ENCODE results near the gene TAF1C. TPM values are rescaled to one million over a fixed set of nuclear protein-coding genes. Genes with fewer than 3 reads are reported as not detected.

The TAF1C gene
- polyA plus RNA-seq (2011; rRNA removed) (13.2 and 17.8 TPM in 2 replicates), polyA plus RNA-seq (2017; fragmentation: RNase III; extraction: RNeasy Plus Mini Kit Qiagen cat#74134 plus additional on column Dnase treatment) (32.8 to 41.2 TPM (median 38.6 TPM) in 3 replicates), polyA minus RNA-seq (2011; rRNA and poly(A)+ RNA removed) (24.7 and 27.5 TPM in 2 replicates)
- polyA plus RNA-seq (2012; cell fraction: cytosol; rRNA removed) = 27.9 and 34.7 TPM in 2 replicates
- polyA plus RNA-seq (2012; cell fraction: nucleus; rRNA removed) = 325 and 360 TPM in 2 replicates

GRCh38 chr16:84186685-84187437 is at the start of gene TAF1C:
TSS of gene TAF1C (minus strand) at chr16:84187057. CDS start at chr16:84184988, 2,069 bp downstream.
- ATAC-seq (peak; percentile 92 to 95), FAIRE-seq (no peak), DNase-seq (ENCODE audit: low read depth in 1 of 2, low spot score in 1 of 2) (peak; percentile 94 to 97)
- TF ChIP-seq RCOR1 (IDR thresholded peaks at IDR 0.05; ENCODE audit: low read depth, low read length) (no peak), ATOH8 (CRISPR knock-in tag; IDR thresholded peaks at IDR 0.05; ENCODE audit: low read depth) (no peak), RAD21 (conservative IDR thresholded peaks at IDR 0.05 in 1 of 2, IDR thresholded peaks at IDR 0.05 in 1 of 2) (peak; percentile 59 to 77), SREBF2 (IDR thresholded peaks at IDR 0.05) (no peak), EHF (CRISPR knock-in tag; IDR thresholded peaks at IDR 0.05) (no peak), CHD4 (IDR thresholded peaks at IDR 0.05; ENCODE audit: borderline replicate concordance) (peak; percentile 85; the same call in 1 of the 2 replicates), BHLHE40 (IDR thresholded peaks at IDR 0.05; ENCODE audit: low read depth, low read length) (no peak), MAX (IDR thresholded peaks at IDR 0.05) (peak; percentile 93), CTCF (IDR thresholded peaks at IDR 0.05) (peak; percentile 91), SMC3 (IDR thresholded peaks at IDR 0.05) (peak; percentile 74), EHMT2 (IDR thresholded peaks at IDR 0.05; ENCODE audit: low read depth) (no peak), KDM5A (IDR thresholded peaks at IDR 0.05) (no peak), ZC3H11A (IDR thresholded peaks at IDR 0.05) (no peak), FOSB (CRISPR knock-in tag; IDR thresholded peaks at IDR 0.05) (no peak), PHF8 (IDR thresholded peaks at IDR 0.05; ENCODE audit: borderline replicate concordance, low read depth) (peak; percentile 73), MYC (IDR thresholded peaks at IDR 0.05; ENCODE audit: borderline replicate concordance, low read length) (peak; percentile 88), ELK1 (IDR thresholded peaks at IDR 0.05; ENCODE audit: low read depth, low read length) (no peak), CEBPB (IDR thresholded peaks at IDR 0.05) (no peak), BCL3 (IDR thresholded peaks at IDR 0.05) (peak; percentile 50; the same call in 1 of the 3 replicates), ZNF302 (CRISPR knock-in tag; IDR thresholded peaks at IDR 0.05) (no peak), JUN (IDR thresholded peaks at IDR 0.05) (peak in 1 of 2 experiments; percentile 81; a peak in 2 of 5 replicates), HES2 (IDR thresholded peaks at IDR 0.05) (no peak), POLR2A (IDR thresholded peaks at IDR 0.05; ENCODE audit: low read length) (peak; percentile 75), E2F6 (IDR thresholded peaks at IDR 0.05; ENCODE audit: borderline replicate concordance, low read depth) (0 out of 2 replicates have a peak, but pooled peaks have one; percentile 25), CBX8 (IDR thresholded peaks at IDR 0.05) (no peak)
- Histone ChIP-seq H3K4me2 (peak within 1 kb of the TSS; percentile 96), H3K27ac (peak within 1 kb of the TSS; percentile 87 to 94), H3K9me3 (no peaks in the 10 kb centered on the region), H3K4me1 (peaks cover 6% of the 10 kb centered on the region; the same call in 2 of the 3 replicates), H3K4me3 (peak within 1 kb of the TSS; percentile 84)
- WGBS (ENCODE audit: missing lambda C conversion rate) = 9% methylated on average over 16 of the region's 55 CpGs
- ChIA-PET POLR2A (interaction anchor here (1.2 to 1.4 kb wide), 4 partner anchors 9 to 70 kb away, joined by 4 to 10 read pairs (median 4); partner anchors contain the start of genes DNAAF1, HSDL1 and MBTPS1), CTCF (interaction anchor here (0.5 to 11.7 kb wide), 63 partner anchors 9 to 332 kb away, joined by 3 to 92 read pairs (median 5); partner anchors contain the start of genes DNAAF1, HSDL1, KCNG4 and MBTPS1)
